Measurements from ENCODE around the gene NRGN.

- no peak for TF ChIP-seq POLR2AphosphoS5 (IDR thresholded peaks at IDR 0.05; ENCODE audit: low read depth, low read length)
- TF ChIP-seq POLR2A (IDR thresholded peaks at IDR 0.05; ENCODE audit: low read depth, low read length): no peak
Measured at GRCh38 chr11:124722176-124722575, 17.6 kb upstream of the NRGN start.
